Stimulated activated naive CD8-positive, alpha-beta T cell treated with anti-CD3 and anti-CD28 coated beads, Interleukin-15, Interleukin-2, amounts not matched to agents 100 U/mL and 50 U/mL, for 24 hours (primary cell): ENCODE measurements around the gene GAL3ST3.

ENCODE experiments used
- ATAC-seq: fragments of 150-1000 bp; cut with Tn5 transposase; one replicate; pipeline ENCODE4 v1.10.0; 2021
- DNase-seq: peaks from one replicate; pipeline ENCODE4 v3.0.0; 2021

GAL3ST3 gene

GRCh38 chr11:66069715-66070603 is 21.0 kb upstream of the GAL3ST3 start, which contains the start of gene PACS1:
TSS of gene PACS1 (plus strand) at chr11:66070272. CDS start at chr11:66070487, 215 bp downstream.
- DNase-seq (peak; percentile 88), ATAC-seq (peak; percentile 64)

GRCh38 chr11:66068923-66069714 is 20.2 kb upstream of the GAL3ST3 start:
- ATAC-seq: peak; percentile 39

GRCh38 chr11:66068154-66068821 is 19.3 kb upstream of the GAL3ST3 start:
- peak; percentile 45 for ATAC-seq
- DNase-seq: peak; percentile 83

More at GRCh38 chr11:66068923-66069714, 20.2 kb upstream of the GAL3ST3 start:
- DNase-seq: peak; percentile 63

GRCh38 chr11:66067640-66068039 is 18.7 kb upstream of the GAL3ST3 start:
- no peak for ATAC-seq

GRCh38 chr11:66066751-66067150 is 17.8 kb upstream of the GAL3ST3 start:
- DNase-seq (no peak), ATAC-seq (no peak)

More at GRCh38 chr11:66067640-66068039, 18.7 kb upstream of the GAL3ST3 start:
- DNase-seq: no peak

- DNase-seq: no peak
- no peak for ATAC-seq
Measured at GRCh38 chr11:66064571-66064970, 15.6 kb upstream of the GAL3ST3 start.

- DNase-seq: no peak
- ATAC-seq: no peak
Measured at GRCh38 chr11:66063900-66064299, 14.9 kb upstream of the GAL3ST3 start.

GRCh38 chr11:66062408-66062807 is 13.4 kb upstream of the GAL3ST3 start:
- no peak for ATAC-seq
- no peak for DNase-seq

- DNase-seq: no peak
- peak; percentile 47 for ATAC-seq
Measured at GRCh38 chr11:66061268-66061667, 12.3 kb upstream of the GAL3ST3 start.

GRCh38 chr11:66059966-66060680 is 11.2 kb upstream of the GAL3ST3 start:
- no peak for ATAC-seq
- no peak for DNase-seq

GRCh38 chr11:66056501-66056900 is 7.5 kb upstream of the GAL3ST3 start:
- DNase-seq (no peak), ATAC-seq (no peak)

GRCh38 chr11:66055021-66055420 is 6.1 kb upstream of the GAL3ST3 start:
- DNase-seq (no peak), ATAC-seq (no peak)

- ATAC-seq (no peak), DNase-seq (no peak)
Measured at GRCh38 chr11:66052664-66052982, 3.7 kb upstream of the GAL3ST3 start.

- peak; percentile 96 for DNase-seq
Measured at GRCh38 chr11:66051766-66052663, 3.1 kb upstream of the GAL3ST3 start, which contains the start of gene SF3B2. TSS of gene SF3B2 (plus strand) at chr11:66052364. CDS start at chr11:66052385, 21 bp downstream.

GRCh38 chr11:66051371-66051765 is 2.4 kb upstream of the GAL3ST3 start:
- no peak for ATAC-seq
- DNase-seq: no peak

More at GRCh38 chr11:66051766-66052663, 3.1 kb upstream of the GAL3ST3 start, which contains the start of gene SF3B2:
- peak; percentile 99 for ATAC-seq

- DNase-seq: no peak
- ATAC-seq: no peak
Measured at GRCh38 chr11:66050581-66051231, 1.7 kb upstream of the GAL3ST3 start.

GRCh38 chr11:66047541-66048365 is 1.2 kb downstream of the GAL3ST3 start:
- no peak for ATAC-seq
- no peak for DNase-seq

GRCh38 chr11:66046901-66047300 is 2.1 kb downstream of the GAL3ST3 start:
- DNase-seq: no peak
- no peak for ATAC-seq

GRCh38 chr11:66045177-66045639 is 3.8 kb downstream of the GAL3ST3 start:
- DNase-seq (peak; percentile 90), ATAC-seq (peak; percentile 91)
